Right atrium auricular region (tissue), 2 donors: Measurements from ENCODE around the gene TRPM3. TPM values are rescaled to one million over a fixed set of nuclear protein-coding genes. Genes with fewer than 3 reads are reported as not detected.

ENCODE experiments used
- DNase-seq: peaks from one replicate; pipeline ENCODE4 v3.0.0-alpha.2; 2019; ENCODE audit warnings: low spot score
- H3K27ac ChIP-seq, 2 donors: fragments of 200-600 bp; sonication (generic); 1 replicate in 1 of 2; 2 replicates in 1 of 2; pipeline ENCODE4 v1.5.1; 2016 to 2019
- H3K27me3 ChIP-seq, 2 donors: fragments of 200-600 bp; sonication (generic); one replicate each; pipeline versions ENCODE4 v1.5.1 to v1.6.0; 2017 to 2019
- H3K36me3 ChIP-seq: fragments of 200-600 bp; sonication (generic); one replicate; pipeline ENCODE4 v1.5.1; 2016
- H3K4me1 ChIP-seq, 2 donors: fragments of 200-600 bp; sonication (generic); one replicate each; pipeline versions ENCODE4 v1.5.1 to v1.6.0; 2017 to 2019
- H3K4me3 ChIP-seq, 2 donors: fragments of 200-600 bp; sonication (generic); 1 replicate in 1 of 2; 2 replicates in 1 of 2; pipeline ENCODE4 v1.5.1; 2017 to 2019; ENCODE audit warnings: mild to moderate bottlenecking in 1 of 2, moderate library complexity in 1 of 2
- H3K9me3 ChIP-seq, 2 donors: fragments of 200-600 bp; sonication (generic); one replicate each; pipeline ENCODE4 v1.5.1; 2019
- CTCF ChIP-seq, 2 donors: fragments of 200-600 bp; sonication (generic); IDR thresholded peaks; one replicate each; pipeline ENCODE4 v1.5.1; 2019; ENCODE audit warnings: antibody characterized with exemption in 2 of 2
- total RNA-seq, 2 donors: library from RNA; depleted of rRNA; stranded (reverse); fragments of >200 nt; gene quantifications; one replicate each; pipeline ENCODE4 v1.1.0, GENCODE V29; 2016

Gene TRPM3
- total RNA-seq, 2 donors from 2014 or later = 0.59 to 1.5 TPM

DNA sequence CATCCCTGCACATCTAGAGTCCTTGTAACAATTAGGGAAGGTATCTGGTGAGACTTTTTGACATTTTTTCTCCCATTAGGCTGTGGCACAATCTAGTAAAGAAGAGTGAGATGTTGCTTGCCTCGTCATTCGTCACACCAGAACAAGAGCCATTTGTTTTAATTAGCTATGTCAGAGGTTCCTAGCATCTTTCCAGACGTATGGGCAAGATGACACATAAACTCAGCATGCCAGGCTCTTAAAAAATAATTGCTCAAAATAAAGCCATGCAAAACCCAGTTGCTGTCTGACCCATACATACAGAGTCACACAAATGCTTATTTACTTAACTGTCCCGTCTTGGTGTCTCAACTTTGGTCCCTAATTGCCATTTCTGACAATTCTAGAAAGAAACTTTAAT lies 125.9 kb downstream of the TRPM3 start:
- Histone ChIP-seq H3K27ac (no peak overlapping the region), H3K9me3 (no peaks in the 10 kb centered on the region), H3K4me1 (no peaks in the 10 kb centered on the region), H3K36me3 (no peaks in the 10 kb centered on the region), H3K4me3 (no peak overlapping the region), H3K27me3 (no peaks in the 10 kb centered on the region)
- DNase-seq = no peak
- no peak for TF ChIP-seq CTCF (IDR thresholded peaks at IDR 0.05)

DNA sequence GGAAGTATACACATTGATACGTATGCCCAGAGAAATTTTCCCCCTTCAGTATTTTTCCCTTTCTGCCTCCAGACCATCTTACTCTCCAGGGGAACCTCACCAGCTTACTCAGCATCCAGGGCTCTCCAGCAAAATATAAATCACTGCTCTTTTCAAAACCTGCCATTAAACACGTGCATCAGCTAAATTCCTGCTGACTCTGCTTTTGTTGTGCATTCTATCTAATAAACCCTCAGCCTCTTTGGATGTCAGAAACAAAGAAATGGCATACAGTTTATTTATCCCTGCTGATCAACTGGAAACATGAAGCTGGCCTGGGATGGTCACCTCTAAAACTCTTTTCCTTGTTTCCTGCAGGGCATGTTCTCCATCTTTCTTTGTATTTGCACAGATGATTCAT lies 126.8 kb downstream of the TRPM3 start:
- TF ChIP-seq CTCF (IDR thresholded peaks at IDR 0.05) = no peak
- Histone ChIP-seq H3K4me3 (no peak overlapping the region), H3K9me3 (no peaks in the 10 kb centered on the region), H3K27ac (no peak overlapping the region), H3K4me1 (no peaks in the 10 kb centered on the region), H3K27me3 (no peaks in the 10 kb centered on the region), H3K36me3 (no peaks in the 10 kb centered on the region)
- no peak for DNase-seq

- no peak for DNase-seq
- no peak for TF ChIP-seq CTCF (IDR thresholded peaks at IDR 0.05)
- no peak overlapping the region for H3K27ac ChIP-seq
Measured at GRCh38 chr9:70988551-70988950, 132.9 kb downstream of the TRPM3 start.

DNA sequence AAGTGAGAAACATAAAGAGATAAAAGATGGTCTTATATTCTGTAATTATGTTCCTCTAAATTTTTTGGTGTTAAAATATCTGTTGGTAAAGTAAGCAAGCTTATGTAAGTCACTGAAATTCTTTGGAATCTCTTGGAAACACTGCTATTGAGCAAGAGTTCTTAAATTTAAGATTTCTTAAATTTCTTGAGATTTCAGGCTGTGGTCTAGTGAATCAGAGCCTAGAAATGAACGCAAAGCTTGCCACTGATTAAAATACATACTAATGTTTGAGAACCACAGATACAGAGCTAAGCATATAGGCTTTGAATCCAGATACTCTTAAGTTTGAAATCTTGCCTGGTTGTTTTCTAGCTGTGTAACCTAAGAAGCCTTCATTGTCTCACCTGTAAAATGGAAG lies 133.4 kb downstream of the TRPM3 start:
- Histone ChIP-seq H3K36me3 (no peaks in the 10 kb centered on the region), H3K27me3 (no peaks in the 10 kb centered on the region), H3K9me3 (no peaks in the 10 kb centered on the region), H3K4me3 (no peak overlapping the region), H3K4me1 (no peaks in the 10 kb centered on the region), H3K27ac (no peak overlapping the region)
- TF ChIP-seq CTCF (IDR thresholded peaks at IDR 0.05) = no peak
- DNase-seq = no peak

More at GRCh38 chr9:70988551-70988950, 132.9 kb downstream of the TRPM3 start:
- Histone ChIP-seq H3K27me3 (no peaks in the 10 kb centered on the region), H3K36me3 (no peaks in the 10 kb centered on the region), H3K9me3 (no peaks in the 10 kb centered on the region), H3K4me1 (no peaks in the 10 kb centered on the region), H3K4me3 (no peak overlapping the region)

DNA sequence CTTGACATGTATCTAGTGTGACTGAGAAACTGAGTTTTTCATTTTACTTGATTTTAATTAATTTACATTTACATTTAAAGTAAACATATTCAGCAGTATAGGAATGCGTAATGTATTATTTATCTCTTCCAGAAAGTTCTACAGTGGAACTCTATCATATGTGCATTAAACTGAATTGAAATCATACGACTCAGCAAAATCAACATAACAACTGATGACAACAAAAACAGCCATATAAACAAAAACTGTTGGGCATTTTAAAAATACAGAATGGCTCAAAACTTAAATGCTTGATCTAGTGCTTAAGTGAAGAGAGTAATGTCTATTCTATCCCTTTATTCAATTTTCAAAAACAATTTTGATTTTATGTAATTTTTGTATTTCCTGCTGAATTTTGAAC lies 134.4 kb downstream of the TRPM3 start:
- no peaks in the 10 kb centered on the region for H3K4me1 ChIP-seq
- H3K4me3 ChIP-seq = no peak overlapping the region
- H3K27me3 ChIP-seq = no peaks in the 10 kb centered on the region
- no peak overlapping the region for H3K27ac ChIP-seq
- no peaks in the 10 kb centered on the region for H3K9me3 ChIP-seq
- no peaks in the 10 kb centered on the region for H3K36me3 ChIP-seq
- TF ChIP-seq CTCF (IDR thresholded peaks at IDR 0.05) = no peak
- DNase-seq = no peak

GRCh38 chr9:70983723-70984295 lies 137.6 kb downstream of the TRPM3 start:
- no peak for DNase-seq
- no peaks in the 10 kb centered on the region for H3K27me3 ChIP-seq
- no peak overlapping the region for H3K4me3 ChIP-seq
- H3K4me1 ChIP-seq = no peaks in the 10 kb centered on the region
- H3K9me3 ChIP-seq = no peaks in the 10 kb centered on the region
- no peaks in the 10 kb centered on the region for H3K36me3 ChIP-seq
- TF ChIP-seq CTCF (IDR thresholded peaks at IDR 0.05) = no peak
- H3K27ac ChIP-seq = no peak overlapping the region
